NCI-H2227 (cell line): ENCODE results near the gene NRM.
A peak's percentile ranks its signal among the peaks of the same experiment; 100 is the strongest.
"Not testable (repeated sequence)": the region's sequence is repeated elsewhere in the genome, so short reads cannot be mapped to it uniquely, and the experiment has no call there.

ENCODE experiments used
- DNase-seq: peaks from one replicate; lab custom pipeline; 2025; ENCODE audit not compliant: unreplicated experiment; lab: John Stamatoyannopoulos, UW

Gene NRM

GRCh38 chr6:30672445-30673253, 18.1 kb downstream of the NRM start, which contains the start of gene DHX16:
TSS of gene DHX16 (minus strand) at chr6:30673006. CDS start at chr6:30672841, 165 bp downstream.
- DNase-seq = peak; percentile 98

DNA sequence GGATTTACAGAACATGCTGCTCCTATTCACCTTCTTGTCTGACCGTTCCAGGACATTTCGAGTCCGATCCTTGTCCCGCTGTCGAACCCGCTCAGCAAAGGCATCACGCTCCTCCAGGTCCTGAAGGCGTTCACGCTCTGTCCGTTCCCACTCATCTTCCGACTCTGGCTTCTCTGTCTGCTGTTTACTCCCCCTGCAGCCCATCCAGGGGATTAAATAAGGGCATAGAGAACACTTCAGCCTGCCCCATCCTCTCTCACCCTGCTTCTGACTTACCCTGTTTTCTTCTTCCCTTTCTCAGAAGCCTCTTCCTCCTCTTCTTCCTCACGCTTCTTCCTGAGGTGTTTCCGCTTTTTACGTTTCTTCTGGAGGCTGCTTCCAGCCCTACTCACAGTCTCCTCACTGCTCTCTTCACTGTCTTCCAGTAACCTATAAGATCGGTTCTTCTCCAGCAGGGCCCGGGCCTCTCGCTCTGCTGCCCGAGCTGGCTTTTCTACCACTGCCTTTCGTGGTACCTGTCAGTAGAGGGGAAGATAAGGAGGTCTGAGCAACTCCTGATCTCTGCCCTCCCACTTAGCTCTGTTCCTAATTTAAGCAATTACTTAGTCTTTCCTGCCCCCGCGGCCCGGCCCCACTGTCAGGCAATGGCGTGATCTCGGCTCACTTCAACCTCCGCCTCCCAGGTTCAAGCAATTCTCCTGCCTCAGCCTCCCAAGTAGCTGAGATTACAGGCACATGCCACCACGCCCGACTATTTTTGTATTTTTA, 19.8 kb downstream of the NRM start:
- no peak for DNase-seq

DNA sequence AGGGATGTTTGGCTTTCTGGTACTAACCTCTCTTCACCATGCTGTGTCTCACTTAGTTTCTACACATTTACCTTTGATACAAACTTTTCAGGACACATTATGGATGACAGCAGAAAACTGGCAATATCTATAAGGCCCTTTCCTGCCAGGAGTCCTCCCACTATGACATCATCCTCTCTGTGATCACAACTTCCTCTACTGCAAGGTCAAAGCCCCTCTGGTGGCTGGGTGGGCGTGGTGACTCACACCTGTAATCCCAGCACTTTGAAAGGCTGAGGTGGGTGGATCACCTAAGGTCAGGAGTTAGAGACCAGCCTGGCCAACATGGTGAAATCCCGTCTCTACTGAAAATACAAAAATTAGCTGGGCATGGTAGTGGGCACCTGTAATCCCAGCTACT, 24.5 kb downstream of the NRM start:
- DNase-seq = not testable (repeated sequence)

- no peak for DNase-seq
Measured at GRCh38 chr6:30664994-30665767, 25.6 kb downstream of the NRM start.

DNA sequence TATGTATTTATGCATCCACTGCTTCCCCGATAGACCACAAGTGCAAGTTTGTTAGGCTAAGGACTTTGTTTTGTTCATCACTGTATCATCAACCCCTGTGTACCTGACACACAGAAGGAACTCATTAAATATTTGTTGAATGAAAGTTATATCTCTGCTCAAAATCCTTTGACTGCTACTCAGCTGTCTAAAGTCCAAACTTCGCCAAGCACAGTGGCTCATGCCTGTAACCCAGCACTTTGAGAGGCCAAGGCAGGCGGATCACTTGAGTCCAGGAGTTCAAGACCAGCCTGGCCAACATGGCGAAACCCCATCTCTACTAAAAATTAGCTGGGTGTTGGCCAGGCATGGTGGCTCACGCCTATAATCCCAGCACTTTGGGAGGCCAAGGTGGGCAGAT, 32.9 kb downstream of the NRM start:
- DNase-seq = not testable (repeated sequence)

GRCh38 chr6:30657454-30657853, 33.3 kb downstream of the NRM start:
- DNase-seq = no peak

DNA sequence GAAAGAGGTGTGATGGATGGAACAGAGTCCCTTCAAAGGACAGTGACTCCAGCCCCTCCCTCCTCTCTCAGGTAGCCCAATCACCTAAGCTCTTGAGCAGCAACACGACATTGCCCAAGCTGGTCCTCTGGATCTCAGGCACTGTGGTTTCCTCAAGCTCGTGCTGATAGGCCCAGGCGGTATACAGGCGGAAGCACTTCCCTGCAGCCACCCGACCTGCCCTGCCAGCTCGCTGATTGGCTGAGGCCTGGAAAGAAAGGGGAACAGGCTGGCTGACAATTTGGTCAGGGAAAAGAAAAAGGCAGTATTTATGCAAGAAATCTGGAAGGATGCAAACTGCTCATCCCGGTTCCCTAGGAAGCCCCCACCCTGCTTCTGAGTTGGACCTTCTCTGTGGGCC, 34.3 kb downstream of the NRM start:
- no peak for DNase-seq

GRCh38 chr6:30655743-30656094, 35.1 kb downstream of the NRM start:
- no peak for DNase-seq

- DNase-seq = no peak
Measured at GRCh38 chr6:30654798-30655742, 35.7 kb downstream of the NRM start.

DNA sequence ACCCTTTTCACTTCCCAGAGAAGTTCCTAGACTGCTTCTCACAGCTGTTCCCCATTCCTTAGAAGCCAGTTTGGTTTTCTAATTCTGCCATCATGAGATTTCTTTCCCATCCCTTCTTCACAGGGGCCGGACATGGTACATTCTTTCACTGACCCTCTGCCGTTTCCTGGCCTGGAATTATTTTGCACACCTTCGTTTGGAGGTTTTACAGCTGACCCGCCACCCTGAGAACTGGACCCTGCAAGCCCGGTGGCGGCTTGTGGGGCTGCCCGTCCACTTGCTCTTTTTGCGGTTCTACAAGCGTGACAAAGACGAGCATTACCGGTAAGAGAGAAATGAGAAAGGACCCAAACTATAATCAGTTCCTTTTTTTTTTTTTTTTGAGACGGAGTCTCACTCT, 39.6 kb downstream of the NRM start:
- DNase-seq = no peak

GRCh38 chr6:30647242-30648116, 43.3 kb downstream of the NRM start:
- DNase-seq = peak; percentile 93

DNA sequence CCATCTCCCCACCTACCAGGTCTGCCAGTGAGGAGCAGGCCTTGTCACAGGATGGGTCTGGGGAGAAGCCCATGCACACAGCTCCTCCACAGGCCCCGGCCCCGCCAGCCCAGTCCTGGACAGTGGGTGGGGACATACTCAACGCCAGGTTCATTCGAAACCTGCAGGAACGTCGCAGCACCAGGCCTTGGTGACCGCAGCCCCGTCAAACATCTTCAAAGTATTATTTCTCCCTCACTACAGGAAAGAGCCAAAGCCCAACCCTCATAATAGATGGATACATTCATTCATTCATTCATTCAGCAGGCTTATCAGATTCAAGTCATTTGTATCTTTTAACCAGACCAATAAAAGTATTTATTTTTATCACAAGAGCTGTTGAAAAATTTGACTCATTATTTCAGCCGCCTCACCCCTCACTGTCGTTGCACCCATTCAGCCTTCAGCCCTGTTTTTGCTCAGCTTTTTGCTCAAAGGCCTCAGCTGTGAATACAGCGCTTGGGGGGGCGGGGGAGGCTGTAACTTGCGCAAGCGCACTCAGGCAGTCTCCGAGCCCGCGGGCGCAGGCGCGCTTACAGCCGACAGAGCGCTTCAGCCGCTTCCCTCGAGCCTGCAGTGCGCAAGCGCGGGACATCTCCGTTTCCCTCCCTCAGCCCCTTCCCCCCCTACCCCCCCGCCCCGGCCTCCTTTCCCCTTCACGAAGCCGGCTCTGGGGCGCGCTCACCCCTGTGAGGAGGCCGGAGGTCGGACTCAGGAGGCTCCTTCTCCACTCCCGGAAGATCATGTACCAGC, 44.1 kb downstream of the NRM start, which contains the start of gene C6orf136:
TSS of gene C6orf136 (plus strand) at position 684 of the 792 bp plus-strand sequence. CDS start at position 783, 99 bp downstream.
- peak; percentile 96 for DNase-seq

- DNase-seq = peak; percentile 34
Measured at GRCh38 chr6:30645989-30646388, 44.8 kb downstream of the NRM start.

GRCh38 chr6:30644769-30645168, 46.0 kb downstream of the NRM start:
- no peak for DNase-seq

DNA sequence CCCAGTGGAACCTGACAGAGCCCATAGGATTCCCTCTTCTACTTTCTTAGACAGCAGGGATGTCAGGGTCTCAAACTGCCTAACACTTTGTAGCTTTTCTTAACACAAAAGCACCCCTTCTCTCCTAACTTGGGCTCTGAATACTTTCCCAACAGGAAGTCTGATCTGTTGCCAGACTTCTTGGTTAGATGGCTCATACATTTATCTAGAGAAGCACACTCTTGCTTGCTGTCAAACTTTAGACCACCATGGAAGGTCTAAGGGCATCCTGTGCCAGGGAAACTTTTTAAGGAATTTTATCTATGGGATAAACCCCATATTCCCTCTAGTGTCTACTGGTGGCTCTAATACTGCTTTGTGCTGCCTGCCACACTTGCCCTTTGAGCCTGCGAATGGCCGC, 47.1 kb downstream of the NRM start:
- DNase-seq = no peak

- no peak for DNase-seq
Measured at GRCh38 chr6:30641048-30641447, 49.7 kb downstream of the NRM start.

DNA sequence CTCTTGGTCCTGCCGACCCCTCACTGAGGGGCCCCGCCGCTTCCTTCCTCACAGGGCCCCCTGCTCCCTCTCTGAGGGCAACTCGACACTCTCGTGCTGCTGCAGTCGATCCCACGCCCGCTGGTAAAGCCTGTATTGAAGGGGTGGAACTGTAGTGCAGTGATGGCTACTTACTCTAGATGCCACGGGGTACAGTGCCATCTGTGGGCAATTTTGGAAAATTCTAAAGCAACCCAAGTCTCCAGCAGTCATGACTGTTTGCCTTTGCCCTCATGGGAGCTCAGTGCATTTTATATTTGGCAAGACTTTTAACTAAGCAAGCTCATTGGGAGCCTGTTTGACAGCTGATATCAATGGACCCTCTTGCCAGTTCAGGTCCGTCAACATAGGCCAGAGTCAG, 50.3 kb downstream of the NRM start:
- DNase-seq = no peak
